Ovary (tissue), 3 donors: ENCODE data around the gene EHMT1.

ENCODE experiments used
- EP300 ChIP-seq: sonication (generic); formaldehyde crosslinking; IDR thresholded peaks from one replicate; pipeline ENCODE4 v1.6.1; 2017; ENCODE audit warnings: antibody characterized with exemption
- POLR2A ChIP-seq: fragments of 450-650 bp; IDR thresholded peaks from one replicate; pipeline ENCODE4 v1.6.1; 2017; ENCODE audit warnings: antibody characterized with exemption, mild to moderate bottlenecking, moderate library complexity
- TF ChIP-seq, protein P1 (sequence below), 3 donors: fragments of 450-650 bp in 2 of 3; fragments of 200-600 bp in 1 of 3; IDR thresholded peaks; one replicate each; pipeline versions ENCODE4 v1.5.1 to v1.8.0; 2016 to 2022; ENCODE audit warnings: antibody characterized with exemption in 3 of 3, mild to moderate bottlenecking in 1 of 3
- donor health status: DM: no; HTN: no; CAD: no.

DNA sequence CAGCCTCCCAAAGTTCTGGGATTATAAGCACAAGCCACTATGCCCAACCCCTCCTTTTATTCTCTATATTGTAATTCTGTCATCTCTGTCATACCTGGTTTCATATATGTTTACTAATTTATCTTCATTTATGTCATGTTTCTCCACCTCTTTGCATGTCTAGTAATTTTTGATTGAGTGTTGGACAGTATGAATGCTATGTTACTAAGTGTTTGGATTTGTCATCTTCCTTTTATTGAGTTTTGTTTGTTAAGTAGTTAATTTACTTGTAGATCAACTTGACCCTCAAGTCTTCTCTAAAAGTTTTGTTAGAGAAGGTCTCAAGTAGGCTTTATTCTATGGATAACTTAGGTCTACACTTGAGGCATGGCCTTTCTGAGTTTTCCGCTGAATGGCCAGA lies 241.6 kb downstream of the EHMT1 start:
- TF ChIP-seq, protein P1, sequence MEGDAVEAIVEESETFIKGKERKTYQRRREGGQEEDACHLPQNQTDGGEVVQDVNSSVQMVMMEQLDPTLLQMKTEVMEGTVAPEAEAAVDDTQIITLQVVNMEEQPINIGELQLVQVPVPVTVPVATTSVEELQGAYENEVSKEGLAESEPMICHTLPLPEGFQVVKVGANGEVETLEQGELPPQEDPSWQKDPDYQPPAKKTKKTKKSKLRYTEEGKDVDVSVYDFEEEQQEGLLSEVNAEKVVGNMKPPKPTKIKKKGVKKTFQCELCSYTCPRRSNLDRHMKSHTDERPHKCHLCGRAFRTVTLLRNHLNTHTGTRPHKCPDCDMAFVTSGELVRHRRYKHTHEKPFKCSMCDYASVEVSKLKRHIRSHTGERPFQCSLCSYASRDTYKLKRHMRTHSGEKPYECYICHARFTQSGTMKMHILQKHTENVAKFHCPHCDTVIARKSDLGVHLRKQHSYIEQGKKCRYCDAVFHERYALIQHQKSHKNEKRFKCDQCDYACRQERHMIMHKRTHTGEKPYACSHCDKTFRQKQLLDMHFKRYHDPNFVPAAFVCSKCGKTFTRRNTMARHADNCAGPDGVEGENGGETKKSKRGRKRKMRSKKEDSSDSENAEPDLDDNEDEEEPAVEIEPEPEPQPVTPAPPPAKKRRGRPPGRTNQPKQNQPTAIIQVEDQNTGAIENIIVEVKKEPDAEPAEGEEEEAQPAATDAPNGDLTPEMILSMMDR (IDR thresholded peaks at IDR 0.05) = no peak
- TF ChIP-seq POLR2A (no peak), EP300 (no peak)
